GM15510 (cell line): Measurements from ENCODE around the gene HSPB8.

Source experiments
- POLR2A ChIP-seq: IDR thresholded peaks from 3 replicates; pipeline ENCODE4 v1.6.1; 2011; ENCODE audit warnings: borderline replicate concordance; ENCODE audit not compliant: insufficient read length; ENCODE audit errors: extremely low read depth

HSPB8 gene

DNA sequence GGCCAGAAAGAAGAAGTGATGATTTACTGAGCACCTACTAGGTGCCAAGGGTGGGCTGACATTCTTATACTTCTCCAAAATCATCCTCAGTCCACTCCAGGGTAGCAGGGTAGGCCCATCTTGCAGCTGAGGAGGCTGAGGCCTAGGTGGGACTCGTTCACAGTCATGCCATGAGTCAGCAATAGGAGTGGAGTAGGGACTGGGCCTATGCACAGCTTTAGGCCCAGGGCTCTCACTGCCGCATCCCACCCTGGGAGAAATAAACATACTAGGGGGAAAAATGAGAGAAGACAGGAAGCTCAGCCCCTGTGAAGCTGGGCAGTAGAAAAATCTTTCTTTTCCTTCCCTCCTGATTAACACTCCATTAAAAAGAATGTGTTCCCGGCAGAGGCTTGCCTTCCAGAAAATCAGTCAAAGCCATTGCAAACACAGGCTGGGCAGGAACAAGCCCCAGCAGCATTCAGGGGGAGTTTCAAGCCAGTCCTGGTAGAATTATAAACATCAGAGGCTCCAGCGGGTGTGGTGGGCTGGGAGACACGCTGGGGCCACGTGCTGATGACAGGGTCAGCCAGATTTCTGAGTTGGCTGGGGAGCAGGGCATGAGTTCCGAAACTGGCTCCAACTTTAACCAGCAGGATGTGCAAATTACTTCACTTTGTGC lies 1.8 kb downstream of the HSPB8 start:
- no peak for TF ChIP-seq POLR2A

DNA sequence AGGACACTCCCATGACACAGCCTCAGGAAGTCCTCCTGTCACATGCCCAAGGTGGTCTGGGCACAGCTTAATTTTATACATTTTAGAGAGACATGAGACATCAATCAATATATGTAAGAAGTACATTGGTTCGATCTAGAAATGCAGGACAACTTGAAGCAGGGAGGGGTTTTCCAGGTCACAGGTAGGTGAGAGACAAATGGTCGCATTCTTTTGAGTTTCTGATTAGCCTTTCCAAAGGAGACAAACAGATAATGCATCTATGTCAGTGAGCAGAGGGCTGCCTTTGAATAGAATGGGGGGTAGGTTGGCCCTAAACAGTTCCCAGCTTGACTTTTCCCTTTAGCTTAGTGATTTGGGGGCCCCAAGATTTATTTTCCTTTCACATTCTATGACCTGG lies 2.5 kb downstream of the HSPB8 start:
- no peak for TF ChIP-seq POLR2A

DNA sequence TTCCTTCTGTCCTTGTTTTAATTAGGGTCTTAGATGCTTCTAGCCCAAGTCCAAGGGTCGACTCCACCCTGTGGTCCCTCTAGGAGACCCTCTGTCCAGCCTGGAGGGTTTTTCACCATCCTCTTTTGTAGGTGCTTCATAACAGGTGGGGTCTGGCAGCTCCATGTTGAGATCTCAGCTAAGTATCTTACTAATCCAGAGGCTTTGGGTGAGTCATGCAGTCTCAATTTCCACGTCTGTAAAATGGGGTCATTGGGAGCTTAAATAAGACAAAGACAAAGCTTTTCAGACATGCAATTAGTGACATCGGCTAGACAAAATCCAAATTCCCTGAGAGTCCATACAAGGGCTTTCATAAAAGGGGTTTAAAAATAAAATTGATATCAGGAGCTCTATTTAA lies 3.2 kb downstream of the HSPB8 start:
- TF ChIP-seq POLR2A, result no peak

DNA sequence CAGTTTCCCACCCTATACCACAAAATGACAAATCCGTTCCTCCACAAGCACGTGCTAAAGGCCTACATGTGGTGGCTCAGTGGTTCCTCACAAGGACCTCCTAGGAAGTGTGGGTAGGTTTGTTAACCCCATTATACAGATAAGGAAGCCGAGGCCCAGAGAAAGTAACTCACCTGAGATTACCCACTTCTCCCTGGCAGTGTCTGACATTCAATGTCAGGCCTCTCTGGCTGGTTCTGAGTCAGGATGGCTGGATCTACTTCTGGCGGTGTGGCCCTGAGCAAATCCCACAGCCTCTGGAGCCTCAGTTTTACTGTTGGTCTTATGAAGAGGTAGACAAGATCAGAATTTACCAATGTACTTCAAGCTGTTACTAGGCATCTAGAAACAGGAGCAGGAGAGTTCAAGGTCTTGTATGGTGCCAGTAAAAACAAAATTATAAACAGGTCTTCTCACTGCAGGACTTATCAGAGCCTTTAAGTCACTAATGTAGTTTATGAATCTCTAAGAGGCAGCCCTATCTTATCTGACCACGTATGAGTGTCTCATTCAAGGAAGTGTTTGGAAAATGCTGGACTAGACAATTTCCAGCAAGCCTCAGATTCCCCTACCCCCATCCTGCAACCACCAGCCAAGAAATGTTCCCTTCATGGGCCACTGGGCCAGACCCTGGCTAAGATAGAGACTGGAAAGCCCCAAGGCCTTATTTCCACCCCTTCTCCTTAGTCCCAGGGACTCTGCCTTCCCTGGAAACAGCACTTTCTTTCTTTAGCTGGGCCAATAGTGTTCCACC lies 4.2 kb downstream of the HSPB8 start:
- no peak for TF ChIP-seq POLR2A

DNA sequence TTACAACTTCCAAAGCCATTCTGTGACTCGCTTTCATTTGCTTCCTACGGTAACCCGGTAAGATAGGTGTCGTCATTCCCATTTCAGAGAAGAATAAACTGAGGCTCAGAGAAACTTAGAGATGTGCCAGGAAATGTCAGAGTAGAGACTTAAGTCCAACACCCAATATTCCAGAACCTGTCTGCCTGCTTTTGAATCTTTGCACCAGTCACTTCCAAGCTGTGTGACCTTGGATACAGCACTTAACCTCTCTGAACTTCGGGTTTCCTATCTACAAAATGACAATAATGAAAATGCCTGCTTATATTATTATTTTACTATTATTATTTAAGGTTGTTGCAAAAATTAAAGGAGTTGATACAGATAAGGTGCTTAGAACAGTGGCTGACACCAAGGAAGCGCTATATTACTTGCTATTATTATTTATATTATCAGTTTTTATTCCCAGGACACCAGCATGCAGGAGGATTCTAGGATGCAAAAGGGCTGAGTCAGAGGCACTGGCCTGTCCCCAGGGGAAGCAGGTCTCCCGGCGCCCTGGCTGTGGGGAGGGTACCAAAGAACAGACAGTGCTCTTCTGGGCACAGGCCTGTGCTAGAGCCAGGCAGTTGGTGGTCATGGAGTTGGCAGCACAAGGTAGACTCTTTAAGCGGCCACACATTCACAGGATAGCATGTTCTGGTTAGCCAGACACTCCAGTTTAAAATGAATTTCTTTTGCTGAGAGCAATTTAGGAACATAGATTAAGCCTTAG lies 5.4 kb downstream of the HSPB8 start:
- TF ChIP-seq POLR2A, result no peak

DNA sequence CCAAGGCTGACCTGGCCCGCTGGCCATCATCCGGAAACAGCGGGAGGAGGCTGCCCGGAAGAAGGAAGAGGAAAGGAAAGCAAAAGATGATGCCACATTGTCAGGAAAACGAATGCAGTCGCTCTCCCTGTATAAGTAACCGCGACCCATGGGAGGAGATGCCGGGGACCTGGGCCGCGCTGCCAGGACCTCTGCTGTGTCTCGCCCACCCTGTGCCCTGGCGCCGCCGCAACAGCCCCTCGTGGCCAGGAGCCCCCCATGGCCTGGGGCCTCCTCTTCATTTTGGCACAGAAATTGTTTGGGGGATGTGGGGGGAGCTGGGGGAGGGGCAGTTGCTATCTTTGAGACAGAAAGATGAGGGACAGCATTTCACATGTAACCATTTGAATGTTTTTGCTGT lies 16.5 kb downstream of the HSPB8 start:
- no peak for TF ChIP-seq POLR2A

DNA sequence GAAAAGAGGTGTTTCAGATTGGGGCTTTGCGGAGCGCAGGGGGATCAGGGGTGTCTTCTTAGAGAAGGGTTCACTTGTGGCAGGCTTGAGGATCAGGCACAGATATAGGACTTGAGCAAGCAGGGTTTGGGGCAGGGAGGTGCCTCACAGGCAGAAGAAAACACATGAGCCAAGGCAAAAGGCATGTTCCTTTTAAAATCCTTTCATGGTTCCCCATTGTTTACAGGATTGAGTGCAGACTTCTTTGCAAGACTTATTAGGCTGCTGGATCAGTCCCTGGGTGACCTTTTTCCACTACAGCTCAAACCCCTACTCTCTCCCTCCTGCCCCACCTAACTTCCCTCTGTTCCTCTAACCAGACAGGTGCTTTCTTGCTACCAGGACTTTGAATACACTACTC lies 19.7 kb downstream of the HSPB8 start:
- TF ChIP-seq POLR2A, result no peak

DNA sequence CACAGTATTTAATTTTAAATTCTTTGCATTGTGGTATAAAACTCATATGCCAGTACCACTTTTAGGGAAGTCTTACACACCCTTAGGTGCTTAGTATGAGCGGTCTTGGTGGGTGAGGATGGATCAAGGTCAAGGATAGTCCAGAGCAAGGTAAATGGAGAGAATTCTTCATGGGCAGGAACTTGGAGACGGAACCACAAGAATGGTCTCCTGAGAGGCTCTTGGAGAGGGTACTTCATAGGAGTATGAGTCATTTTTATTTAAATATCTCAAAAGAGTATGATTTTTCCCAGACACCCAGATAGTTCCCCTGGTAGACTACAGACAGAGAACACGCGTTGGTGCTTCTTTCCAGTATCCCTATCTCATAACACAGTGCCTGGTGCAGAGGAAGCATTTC lies 21.9 kb downstream of the HSPB8 start:
- no peak for TF ChIP-seq POLR2A

DNA sequence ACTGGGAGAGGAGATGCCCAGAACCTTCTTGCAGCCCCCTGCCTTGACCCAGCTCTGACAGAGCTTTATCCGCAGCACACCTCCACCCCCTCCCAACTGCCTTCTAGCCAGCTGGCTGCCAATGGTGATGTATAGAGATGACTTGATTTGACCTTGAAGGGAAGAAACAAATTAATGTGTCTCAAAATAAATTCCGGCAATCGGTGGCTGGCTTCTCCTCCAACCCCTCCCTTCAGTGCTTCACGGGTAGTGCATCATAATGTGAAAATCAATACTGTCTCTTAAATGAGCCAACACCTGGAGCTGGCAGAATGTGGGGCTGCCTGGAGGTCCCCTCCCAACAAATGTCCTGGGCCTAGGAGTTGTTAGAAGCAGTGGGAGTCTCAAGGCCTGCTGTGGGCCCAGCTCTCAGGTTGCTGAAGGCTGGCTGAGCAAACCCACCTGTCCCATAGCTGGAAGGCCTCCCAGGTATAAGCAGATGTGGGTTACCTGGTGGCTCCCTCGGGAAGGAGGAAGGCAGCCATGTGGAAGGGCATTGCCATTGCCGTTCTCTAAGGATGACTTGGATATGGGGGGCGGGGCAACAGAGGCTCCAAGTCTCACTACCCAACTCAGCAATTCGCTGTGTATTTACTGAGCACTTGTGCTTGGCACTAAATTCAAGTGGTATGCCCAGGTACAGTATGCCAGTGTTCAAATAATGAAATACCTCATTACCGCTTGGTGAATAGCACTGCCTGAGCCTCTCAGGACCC lies 23.2 kb downstream of the HSPB8 start:
- TF ChIP-seq POLR2A, result no peak

DNA sequence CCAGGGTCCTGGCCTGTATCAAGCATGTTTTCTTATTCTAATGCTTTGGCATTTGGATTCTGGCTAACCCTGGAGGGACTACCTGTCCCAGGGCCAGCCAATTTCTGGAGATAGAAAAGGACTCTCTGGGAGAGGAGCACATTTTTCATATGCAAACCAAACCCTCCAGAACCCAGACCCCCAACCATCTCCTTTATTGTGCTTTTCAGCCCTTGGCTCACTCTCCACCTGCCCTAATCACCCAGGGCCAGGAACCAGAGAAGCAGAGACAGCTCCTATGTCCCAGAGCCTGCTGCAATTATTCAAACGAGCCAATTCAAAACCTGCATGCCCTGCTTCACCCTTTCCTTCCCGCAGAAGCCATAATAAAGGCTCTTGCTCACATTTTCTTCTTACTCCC lies 23.8 kb downstream of the HSPB8 start:
- no peak for TF ChIP-seq POLR2A

DNA sequence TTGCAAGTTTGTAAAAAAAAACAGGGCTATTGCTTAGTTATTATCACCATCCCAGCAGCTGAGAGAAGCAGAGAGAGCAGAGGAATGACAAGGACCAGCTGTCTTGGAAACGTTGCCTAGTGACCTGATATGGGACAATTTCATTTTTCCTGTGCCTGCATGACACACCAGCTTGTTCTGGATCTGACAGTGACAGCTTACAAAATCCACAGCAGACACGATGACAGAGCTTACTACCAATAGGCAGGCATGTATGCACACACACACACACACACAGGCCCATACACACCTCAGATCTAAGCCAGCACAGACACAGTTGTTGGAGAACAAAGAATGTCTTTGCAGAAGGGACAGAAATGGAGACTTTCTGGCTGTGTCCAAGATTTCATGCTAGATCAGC lies 25.4 kb downstream of the HSPB8 start:
- TF ChIP-seq POLR2A, result no peak

DNA sequence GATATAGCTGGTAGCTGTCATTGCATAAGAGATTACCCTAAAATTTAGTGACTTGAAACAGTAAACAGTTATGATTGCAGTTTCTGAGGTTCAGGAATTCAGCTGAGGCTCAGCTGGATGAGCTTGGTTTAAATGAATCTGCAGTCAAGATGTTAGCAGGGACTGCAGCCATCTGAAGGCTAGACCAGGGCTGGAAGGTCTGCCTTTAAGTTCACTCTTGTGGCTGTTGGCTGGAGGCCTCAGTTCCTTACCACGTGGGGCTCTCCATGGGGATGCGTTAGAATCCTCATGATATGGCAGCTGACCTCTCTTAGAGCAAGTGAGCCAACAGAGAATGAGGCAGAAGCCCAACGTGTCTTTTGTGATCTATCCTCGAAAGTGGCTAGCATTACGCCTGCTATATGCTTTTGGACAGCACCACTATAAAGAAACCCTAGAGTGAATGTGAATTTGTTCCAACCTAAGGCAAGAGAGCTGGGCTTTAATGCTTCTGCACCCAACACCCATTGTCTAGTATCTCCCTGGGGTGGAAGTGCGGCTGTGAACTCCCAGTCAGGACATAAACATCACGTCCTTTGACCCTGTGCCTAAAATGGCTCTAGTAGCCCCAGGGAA lies 26.0 kb downstream of the HSPB8 start:
- no peak for TF ChIP-seq POLR2A

DNA sequence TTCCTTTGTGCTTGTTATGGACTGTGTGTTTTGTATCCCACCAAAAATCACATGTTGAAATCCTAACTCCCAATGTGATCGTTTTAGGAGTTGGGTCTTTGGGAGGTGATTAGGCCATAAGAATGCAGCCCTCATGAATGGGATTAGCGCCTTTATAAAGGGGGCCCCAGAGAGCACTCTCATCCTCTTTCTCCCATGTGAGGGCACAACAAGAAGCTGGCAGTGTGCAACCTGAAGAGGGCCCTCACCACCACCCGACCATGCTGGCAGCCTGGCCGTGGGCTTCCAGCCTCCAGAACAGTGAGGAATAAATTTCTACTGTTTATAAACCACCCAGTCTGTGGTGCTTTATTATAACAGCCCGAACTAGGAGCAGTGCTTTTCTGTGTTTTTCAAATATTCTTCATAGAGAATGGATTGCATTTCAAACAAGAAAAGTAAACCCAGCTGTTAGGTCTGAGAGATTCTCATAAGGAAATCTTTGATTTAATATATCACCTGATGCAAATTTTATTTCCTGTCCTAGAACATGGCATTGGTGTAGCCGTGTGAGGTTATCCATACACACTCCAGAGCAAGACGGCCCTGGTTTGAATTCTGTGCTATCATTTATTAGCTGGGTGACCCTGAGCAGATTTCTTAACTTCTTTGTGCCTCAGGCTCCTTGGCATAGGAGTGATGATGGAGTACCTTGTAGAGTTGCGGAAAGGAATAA lies 27.8 kb downstream of the HSPB8 start:
- no peak for TF ChIP-seq POLR2A

DNA sequence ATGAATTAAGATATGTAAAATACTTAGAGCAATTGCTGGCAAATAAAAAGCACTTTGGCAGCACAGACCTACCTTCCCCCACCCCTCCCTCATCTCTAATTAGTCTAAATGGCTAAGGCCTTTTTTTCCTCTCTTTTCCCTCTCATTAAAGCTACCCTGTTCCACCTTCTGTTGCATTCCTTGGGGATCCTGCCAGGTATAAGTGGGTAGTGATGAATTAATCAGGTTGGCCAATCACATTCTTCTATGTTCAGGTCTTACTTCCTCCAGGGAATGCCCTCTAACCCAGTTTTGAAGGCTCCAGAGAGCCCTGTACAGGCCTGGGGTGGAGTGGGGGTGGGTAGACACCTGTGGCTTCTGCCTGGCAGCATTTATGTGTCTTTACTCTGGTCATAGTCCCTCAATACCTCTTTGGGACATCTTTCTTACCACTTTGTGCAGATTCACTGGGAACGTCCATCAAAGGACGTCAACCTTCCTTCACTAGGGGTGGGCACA lies 28.4 kb downstream of the HSPB8 start:
- no peak for TF ChIP-seq POLR2A
